ENCODE results near the gene SPECC1L. TPM values are rescaled to one million over a fixed set of nuclear protein-coding genes. Genes with fewer than 3 reads are reported as not detected.
"Not testable (repeated sequence)": the region's sequence is repeated elsewhere in the genome, so short reads cannot be mapped to it uniquely, and the experiment has no call there.

The SPECC1L gene
- total RNA-seq, 1 donor from 2014 or later = 29.9 TPM

DNA sequence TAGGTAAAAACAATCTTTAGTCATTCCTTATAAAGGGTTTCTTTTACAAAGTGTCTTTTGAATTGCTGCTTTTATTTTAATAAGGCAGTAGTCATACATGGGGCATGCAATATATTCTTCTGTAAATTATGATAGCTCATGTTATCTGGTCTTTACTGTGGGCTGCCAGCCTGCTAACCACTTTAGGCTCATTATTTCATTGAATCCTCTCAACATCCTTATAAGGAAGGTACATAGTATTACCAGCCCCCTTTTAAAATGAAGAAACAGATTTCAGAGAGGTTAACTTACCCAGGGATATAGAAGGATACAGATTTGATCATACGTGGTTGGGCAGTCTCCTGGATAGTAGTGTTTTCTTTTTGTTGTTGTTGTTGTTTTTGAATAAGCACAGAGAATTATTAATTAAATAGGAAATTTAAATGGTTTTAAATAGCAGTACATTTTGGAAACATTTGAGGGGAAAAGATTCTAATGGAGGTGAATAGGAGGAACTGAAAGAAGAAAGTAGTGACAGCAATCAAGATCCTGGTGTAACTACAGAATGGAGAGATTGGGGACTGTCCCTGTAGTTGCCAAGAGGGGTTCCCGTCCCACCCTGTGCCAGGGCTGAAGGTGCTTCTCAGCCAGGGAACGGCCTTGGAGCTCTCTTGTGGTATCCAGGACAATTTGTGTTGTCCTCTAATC is 21.0 kb downstream of the SPECC1L start:
- no peak for TF ChIP-seq CTCF (IDR thresholded peaks at IDR 0.05; ENCODE audit: insufficient read depth, low read length, poor library complexity, severe bottlenecking)
- H3K4me3 ChIP-seq (ENCODE audit: low read depth, low read length) = no peak overlapping the region
- DNase-seq (ENCODE audit: low read depth) = no peak
- no peaks in the 10 kb centered on the region for H3K27me3 ChIP-seq (ENCODE audit: control insufficient read depth, insufficient read depth, low read length)
- no peaks in the 10 kb centered on the region for H3K36me3 ChIP-seq (ENCODE audit: control insufficient read depth, insufficient read depth, low read length)

- not testable (repeated sequence) for H3K27me3 ChIP-seq (ENCODE audit: control insufficient read depth, insufficient read depth, low read length); DNase-seq (ENCODE audit: low read depth); H3K36me3 ChIP-seq (ENCODE audit: control insufficient read depth, insufficient read depth, low read length); H3K4me3 ChIP-seq (ENCODE audit: low read depth, low read length)
These were observed 21.7 kb downstream of the SPECC1L start for GRCh38 chr22:24292202-24292830.

DNA sequence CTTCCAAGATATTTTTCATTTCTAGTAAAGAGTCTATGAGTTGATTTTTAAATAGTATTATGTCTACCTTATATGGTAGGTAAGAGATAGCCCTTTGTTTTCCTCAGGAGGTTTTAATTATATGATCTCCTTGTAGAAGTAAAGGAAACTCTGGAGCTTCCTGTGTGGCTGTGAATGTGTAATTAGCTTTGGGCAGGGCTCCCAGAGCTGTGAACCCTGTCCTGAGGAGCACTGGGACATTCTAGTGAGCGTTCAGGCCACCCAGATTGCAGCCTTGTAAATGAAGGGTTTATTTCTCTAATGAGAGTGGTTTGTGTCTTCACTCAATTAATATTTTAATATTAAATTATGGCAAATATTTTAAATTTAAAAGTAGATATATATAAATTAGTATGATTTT is 24.3 kb downstream of the SPECC1L start:
- not testable (repeated sequence) for H3K4me3 ChIP-seq (ENCODE audit: low read depth, low read length); DNase-seq (ENCODE audit: low read depth); H3K36me3 ChIP-seq (ENCODE audit: control insufficient read depth, insufficient read depth, low read length); H3K27me3 ChIP-seq (ENCODE audit: control insufficient read depth, insufficient read depth, low read length)

DNA sequence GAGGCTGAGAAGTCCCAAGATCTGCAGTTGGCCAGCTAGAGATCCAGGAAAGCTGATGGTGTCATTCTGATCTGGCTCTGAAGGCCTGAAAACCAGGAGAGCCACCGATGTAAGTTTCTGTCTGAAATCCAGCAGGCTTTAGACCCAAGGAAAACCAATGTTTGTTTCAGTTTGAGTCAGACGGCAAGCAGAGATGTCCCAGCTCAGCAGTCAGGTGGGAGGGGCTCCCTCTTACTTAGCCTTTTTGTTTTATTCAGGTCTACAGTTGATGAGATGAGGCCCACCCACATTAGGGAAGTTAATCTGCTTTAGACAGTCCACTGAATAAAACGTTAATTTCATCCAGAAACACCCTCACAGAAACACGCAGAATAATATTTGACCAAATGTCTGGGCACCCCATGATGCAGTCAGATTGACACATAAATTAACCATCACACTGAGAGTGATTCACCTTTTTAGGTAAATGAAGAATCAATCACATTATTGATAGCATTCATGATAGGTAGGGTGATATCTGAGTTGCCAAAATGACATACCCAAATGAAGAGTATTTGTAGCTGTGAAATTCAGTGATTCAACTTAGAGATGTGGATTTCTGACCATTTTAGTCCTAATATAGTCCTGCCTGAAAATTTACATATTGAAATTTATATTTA is 28.0 kb downstream of the SPECC1L start:
- not testable (repeated sequence) for H3K4me3 ChIP-seq (ENCODE audit: low read depth, low read length); DNase-seq (ENCODE audit: low read depth)

DNA sequence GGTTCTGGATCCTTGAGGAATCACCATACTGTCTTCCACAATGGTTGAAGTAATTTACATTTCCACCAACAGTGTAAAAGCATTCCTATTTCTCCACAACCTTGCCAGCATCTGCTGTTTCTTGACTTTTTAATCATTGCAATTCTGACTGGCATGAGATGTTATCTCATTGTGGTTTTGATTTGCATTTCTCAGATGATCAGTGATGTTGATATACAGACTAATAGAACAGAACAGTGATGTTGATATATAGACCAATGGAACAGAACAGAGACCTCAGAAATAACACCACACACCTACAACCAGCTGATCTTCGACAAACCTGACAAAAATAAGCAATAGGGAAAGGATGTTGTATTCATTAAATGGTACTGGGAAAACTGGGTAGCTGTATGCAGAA is 29.9 kb downstream of the SPECC1L start:
- H3K27me3 ChIP-seq (ENCODE audit: control insufficient read depth, insufficient read depth, low read length); DNase-seq (ENCODE audit: low read depth): not testable (repeated sequence)

More for the DNA sequence above, 28.0 kb downstream of the SPECC1L start:
- H3K27me3 ChIP-seq (ENCODE audit: control insufficient read depth, insufficient read depth, low read length); H3K36me3 ChIP-seq (ENCODE audit: control insufficient read depth, insufficient read depth, low read length): not testable (repeated sequence)

GRCh38 chr22:24302591-24302990 is 32.0 kb downstream of the SPECC1L start:
- no peaks in the 10 kb centered on the region for H3K36me3 ChIP-seq (ENCODE audit: control insufficient read depth, insufficient read depth, low read length)
- H3K4me3 ChIP-seq (ENCODE audit: low read depth, low read length) = no peak overlapping the region
- no peak for TF ChIP-seq CTCF (IDR thresholded peaks at IDR 0.05; ENCODE audit: insufficient read depth, low read length, poor library complexity, severe bottlenecking)
- H3K27me3 ChIP-seq (ENCODE audit: control insufficient read depth, insufficient read depth, low read length) = no peaks in the 10 kb centered on the region
- no peak for DNase-seq (ENCODE audit: low read depth)

More for the DNA sequence above, 29.9 kb downstream of the SPECC1L start:
- not testable (repeated sequence) for H3K36me3 ChIP-seq (ENCODE audit: control insufficient read depth, insufficient read depth, low read length); H3K4me3 ChIP-seq (ENCODE audit: low read depth, low read length)

- Histone ChIP-seq H3K36me3 (ENCODE audit: control insufficient read depth, insufficient read depth, low read length) (no peaks in the 10 kb centered on the region), H3K4me3 (ENCODE audit: low read depth, low read length) (no peak overlapping the region), H3K27me3 (ENCODE audit: control insufficient read depth, insufficient read depth, low read length) (no peaks in the 10 kb centered on the region)
- no peak for TF ChIP-seq CTCF (IDR thresholded peaks at IDR 0.05; ENCODE audit: insufficient read depth, low read length, poor library complexity, severe bottlenecking)
- DNase-seq (ENCODE audit: low read depth) = no peak
These were observed 32.4 kb downstream of the SPECC1L start for GRCh38 chr22:24303007-24303406.
